Fibroblast of mammary gland (primary cell): ENCODE results near the gene ARHGAP35.

ENCODE experiments used
- DNase-seq: peaks from one replicate; pipeline ENCODE4 v3.0.0-alpha.2; 2010; ENCODE audit warnings: low read depth
- H3K4me3 ChIP-seq: 2 replicates; pipeline ENCODE4 v1.5.1; 2011; ENCODE audit warnings: low read depth, mild to moderate bottlenecking, low read length, moderate library complexity; ENCODE audit not compliant: control insufficient read depth
- CTCF ChIP-seq: conservative IDR thresholded peaks from 2 replicates; pipeline ENCODE4 v1.5.1; 2011; ENCODE audit warnings: low read depth, low read length, inconsistent platforms; ENCODE audit not compliant: control insufficient read depth, insufficient read depth

ARHGAP35 gene

GRCh38 chr19:46860846-46861690, at the start of gene ARHGAP35:
TSS of gene ARHGAP35 (plus strand) at chr19:46860997. CDS start at chr19:46918676, 57,679 bp downstream.
- DNase-seq, result no peak
- no peak for TF ChIP-seq CTCF

GRCh38 chr19:46812977-46813838, 47.6 kb upstream of the ARHGAP35 start:
- no peak for TF ChIP-seq CTCF
- no peak for DNase-seq
- no peak overlapping the region for H3K4me3 ChIP-seq

More at GRCh38 chr19:46860846-46861690, at the start of gene ARHGAP35:
- H3K4me3 ChIP-seq, result peak within 1 kb of the TSS; percentile 81

- peak; percentile 72 for DNase-seq
- no peak for TF ChIP-seq CTCF
Observed at GRCh38 chr19:46813839-46814358, 46.9 kb upstream of the ARHGAP35 start.

GRCh38 chr19:46815833-46816627, 44.8 kb upstream of the ARHGAP35 start:
- H3K4me3 ChIP-seq, result no peak overlapping the region
- TF ChIP-seq CTCF, result no peak
- DNase-seq, result no peak

More at GRCh38 chr19:46813839-46814358, 46.9 kb upstream of the ARHGAP35 start:
- H3K4me3 ChIP-seq, result no peak overlapping the region

- peak; percentile 53 for DNase-seq
- no peak overlapping the region for H3K4me3 ChIP-seq
- no peak for TF ChIP-seq CTCF
Observed at GRCh38 chr19:46818812-46819211, 42.0 kb upstream of the ARHGAP35 start.
